ENCODE measurements around the gene KIF6. TPM values are rescaled to one million over a fixed set of nuclear protein-coding genes. Genes with fewer than 3 reads are reported as not detected.

Gene KIF6
- total RNA-seq, 1 donor from 2014 or later = 2.0 TPM

DNA sequence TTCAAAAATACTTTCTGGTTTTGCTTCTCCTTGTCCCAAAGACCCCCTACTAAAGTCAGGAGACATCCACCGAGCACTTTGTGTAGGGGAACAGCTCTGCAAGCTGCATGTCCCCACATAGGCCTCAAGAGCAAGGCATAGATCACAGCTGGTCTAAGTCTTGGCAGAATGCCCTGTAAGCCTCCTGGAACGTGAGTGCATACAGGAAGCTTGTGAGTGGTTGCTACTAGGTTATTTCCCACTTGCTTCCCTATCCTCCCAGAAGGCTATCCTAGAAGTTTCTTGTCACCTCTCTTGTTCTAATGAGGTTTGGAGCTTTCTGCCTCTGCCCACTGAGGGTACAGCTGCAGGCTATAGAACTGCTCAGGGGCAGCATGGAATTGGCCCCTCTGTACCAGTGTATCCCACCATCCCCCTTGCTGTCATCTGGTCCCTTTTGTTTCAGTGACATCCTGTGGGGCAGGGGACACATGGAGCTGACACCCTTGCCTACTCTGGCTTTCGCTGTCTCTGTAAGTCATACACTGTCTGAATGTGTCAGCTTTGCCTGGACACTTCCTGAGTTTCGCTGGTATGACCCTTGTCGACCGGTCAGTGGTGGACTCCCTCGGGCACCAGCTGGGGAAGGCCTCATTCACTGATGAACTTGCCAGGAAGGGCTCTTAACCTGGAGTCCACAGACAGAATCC, 367.1 kb downstream of the KIF6 start:
- no peaks in the 10 kb centered on the region for H3K9me3 ChIP-seq (ENCODE audit: insufficient read depth, low read depth, low read length)
- H3K79me2 ChIP-seq (ENCODE audit: insufficient read depth, low read length) = no peaks in the 10 kb centered on the region
- no peak overlapping the region for H3K4me2 ChIP-seq (ENCODE audit: low read length)
- Mint-ChIP-seq H3K36me3 (ENCODE audit: low read depth, unreplicated experiment) (no peaks in the 10 kb centered on the region), H3K9me3 (ENCODE audit: unreplicated experiment) (no peaks in the 10 kb centered on the region), H3K4me3 (ENCODE audit: unreplicated experiment) (no peak overlapping the region), H3K27ac (ENCODE audit: unreplicated experiment) (no peak overlapping the region), H3K4me1 (ENCODE audit: low read depth, unreplicated experiment) (peaks cover 6% of the 10 kb centered on the region), H3K27me3 (ENCODE audit: low read depth, unreplicated experiment) (peaks cover 12% of the 10 kb centered on the region)
- H3K4me3 ChIP-seq (ENCODE audit: insufficient read depth, low read depth, low read length) = no peak overlapping the region
- H3K36me3 ChIP-seq (ENCODE audit: insufficient read depth, low read length) = no peaks in the 10 kb centered on the region
- no peaks in the 10 kb centered on the region for H3K27me3 ChIP-seq (ENCODE audit: insufficient read depth, low read length)
- peak; percentile 39 for DNase-seq (ENCODE audit: low read depth)
- H4K20me1 ChIP-seq (ENCODE audit: insufficient read depth, low read length) = no peaks in the 10 kb centered on the region
- no peak overlapping the region for H3K9ac ChIP-seq (ENCODE audit: low read length)
- TF ChIP-seq EZH2 (IDR thresholded peaks at IDR 0.05; ENCODE audit: insufficient read depth, low read length) = no peak
- no peak overlapping the region for H2AFZ ChIP-seq (ENCODE audit: low read depth, low read length)
- no peak overlapping the region for H3K27ac ChIP-seq (ENCODE audit: low read depth, low read length)
- peaks cover 3% of the 10 kb centered on the region for H3K4me1 ChIP-seq (ENCODE audit: insufficient read depth, low read length)
- FAIRE-seq = no peak

DNA sequence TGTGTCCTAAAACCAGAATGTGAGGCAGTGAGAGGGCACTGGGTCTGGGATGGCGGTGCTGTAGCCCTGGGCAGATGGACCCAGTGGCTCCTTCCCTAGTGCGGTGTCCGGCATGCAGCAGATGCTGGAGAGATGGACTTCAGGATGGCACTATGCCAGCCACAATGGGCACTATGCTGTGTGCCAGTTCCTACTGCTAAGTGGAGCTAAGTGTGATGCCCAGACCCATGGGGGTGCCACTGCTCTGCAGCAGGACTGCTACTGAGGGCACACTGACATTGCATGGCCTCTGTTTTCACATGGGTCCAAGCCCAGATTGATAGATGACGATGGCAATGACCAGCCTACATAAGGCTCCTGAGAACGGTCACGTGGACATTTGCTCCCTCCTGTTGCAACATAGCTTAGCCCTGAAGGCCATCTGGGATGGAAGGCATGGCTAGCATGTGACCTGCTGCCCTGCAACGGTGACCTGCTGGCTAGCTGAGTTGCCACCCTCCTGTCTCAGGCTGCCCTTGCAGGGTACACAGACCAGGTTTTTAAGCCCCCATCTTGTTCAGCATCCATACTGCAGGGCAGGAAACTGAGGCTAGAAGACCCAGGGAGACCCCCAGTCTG, 371.4 kb downstream of the KIF6 start:
- Mint-ChIP-seq H3K4me1 (ENCODE audit: low read depth, unreplicated experiment) (peaks cover 6% of the 10 kb centered on the region), H3K4me3 (ENCODE audit: unreplicated experiment) (no peak overlapping the region), H3K9me3 (ENCODE audit: unreplicated experiment) (no peaks in the 10 kb centered on the region), H3K27ac (ENCODE audit: unreplicated experiment) (no peak overlapping the region), H3K27me3 (ENCODE audit: low read depth, unreplicated experiment) (peaks cover 17% of the 10 kb centered on the region), H3K36me3 (ENCODE audit: low read depth, unreplicated experiment) (no peaks in the 10 kb centered on the region)
- DNase-seq (ENCODE audit: low read depth) (no peak), FAIRE-seq (no peak)
- Histone ChIP-seq H3K4me3 (ENCODE audit: insufficient read depth, low read depth, low read length) (no peak overlapping the region), H3K36me3 (ENCODE audit: insufficient read depth, low read length) (no peaks in the 10 kb centered on the region), H4K20me1 (ENCODE audit: insufficient read depth, low read length) (no peaks in the 10 kb centered on the region), H3K27me3 (ENCODE audit: insufficient read depth, low read length) (no peaks in the 10 kb centered on the region), H3K9me3 (ENCODE audit: insufficient read depth, low read depth, low read length) (no peaks in the 10 kb centered on the region), H3K27ac (ENCODE audit: low read depth, low read length) (no peak overlapping the region), H2AFZ (ENCODE audit: low read depth, low read length) (no peak overlapping the region), H3K4me2 (ENCODE audit: low read length) (no peak overlapping the region), H3K9ac (ENCODE audit: low read length) (no peak overlapping the region), H3K79me2 (ENCODE audit: insufficient read depth, low read length) (no peaks in the 10 kb centered on the region), H3K4me1 (ENCODE audit: insufficient read depth, low read length) (no peaks in the 10 kb centered on the region)
- TF ChIP-seq, protein P1, sequence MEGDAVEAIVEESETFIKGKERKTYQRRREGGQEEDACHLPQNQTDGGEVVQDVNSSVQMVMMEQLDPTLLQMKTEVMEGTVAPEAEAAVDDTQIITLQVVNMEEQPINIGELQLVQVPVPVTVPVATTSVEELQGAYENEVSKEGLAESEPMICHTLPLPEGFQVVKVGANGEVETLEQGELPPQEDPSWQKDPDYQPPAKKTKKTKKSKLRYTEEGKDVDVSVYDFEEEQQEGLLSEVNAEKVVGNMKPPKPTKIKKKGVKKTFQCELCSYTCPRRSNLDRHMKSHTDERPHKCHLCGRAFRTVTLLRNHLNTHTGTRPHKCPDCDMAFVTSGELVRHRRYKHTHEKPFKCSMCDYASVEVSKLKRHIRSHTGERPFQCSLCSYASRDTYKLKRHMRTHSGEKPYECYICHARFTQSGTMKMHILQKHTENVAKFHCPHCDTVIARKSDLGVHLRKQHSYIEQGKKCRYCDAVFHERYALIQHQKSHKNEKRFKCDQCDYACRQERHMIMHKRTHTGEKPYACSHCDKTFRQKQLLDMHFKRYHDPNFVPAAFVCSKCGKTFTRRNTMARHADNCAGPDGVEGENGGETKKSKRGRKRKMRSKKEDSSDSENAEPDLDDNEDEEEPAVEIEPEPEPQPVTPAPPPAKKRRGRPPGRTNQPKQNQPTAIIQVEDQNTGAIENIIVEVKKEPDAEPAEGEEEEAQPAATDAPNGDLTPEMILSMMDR (IDR thresholded peaks at IDR 0.05; ENCODE audit: insufficient read depth, low read depth, low read length) = no peak
- no peak for TF ChIP-seq EZH2 (IDR thresholded peaks at IDR 0.05; ENCODE audit: insufficient read depth, low read length)

DNA sequence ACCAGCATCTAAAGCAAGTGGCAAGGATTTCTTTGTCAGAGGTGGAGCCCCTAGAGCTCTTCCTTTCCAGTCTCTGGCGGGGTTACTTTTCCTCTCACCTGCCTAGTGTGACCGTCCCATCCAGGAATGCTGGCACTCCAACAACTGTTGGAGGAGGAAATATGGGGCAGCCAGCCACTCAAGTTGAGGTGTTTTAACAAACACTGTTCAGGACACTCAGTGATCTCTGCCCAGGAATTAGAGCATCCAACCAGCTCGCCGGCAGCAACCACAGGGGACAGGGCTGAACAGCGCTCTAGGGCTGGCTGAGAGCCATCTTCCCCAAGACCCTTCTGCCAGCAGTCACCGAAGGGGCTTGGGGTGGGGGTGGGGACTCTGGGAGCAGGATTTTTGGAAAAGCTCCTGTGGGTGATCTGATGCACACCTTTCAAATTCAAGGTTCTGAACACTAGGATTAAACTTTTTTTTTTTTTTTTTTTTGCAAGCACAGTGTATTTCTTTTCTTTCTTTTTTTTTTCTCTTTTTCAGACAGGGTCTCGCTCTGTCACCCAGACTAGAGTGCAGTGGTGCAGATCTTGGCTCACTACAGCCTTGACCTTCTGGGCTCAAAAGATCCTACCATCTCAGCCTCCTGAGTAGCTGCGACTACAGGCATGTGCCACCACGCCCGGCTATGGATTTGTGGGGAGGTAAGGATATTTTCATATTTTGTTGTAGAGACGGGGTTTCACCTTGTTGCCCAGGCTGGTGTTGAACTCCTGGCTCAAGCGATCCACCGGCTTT, 374.3 kb downstream of the KIF6 start:
- DNase-seq (ENCODE audit: low read depth) = no peak
- H3K27ac Mint-ChIP-seq (ENCODE audit: unreplicated experiment) = no peak overlapping the region

More for the DNA sequence above, 374.3 kb downstream of the KIF6 start:
- Mint-ChIP-seq H3K4me1 (ENCODE audit: low read depth, unreplicated experiment) (no peaks in the 10 kb centered on the region), H3K4me3 (ENCODE audit: unreplicated experiment) (no peak overlapping the region), H3K36me3 (ENCODE audit: low read depth, unreplicated experiment) (no peaks in the 10 kb centered on the region), H3K27me3 (ENCODE audit: low read depth, unreplicated experiment) (peaks cover 23% of the 10 kb centered on the region), H3K9me3 (ENCODE audit: unreplicated experiment) (no peaks in the 10 kb centered on the region)
- FAIRE-seq = no peak
- Histone ChIP-seq H3K4me2 (ENCODE audit: low read length) (no peak overlapping the region), H3K79me2 (ENCODE audit: insufficient read depth, low read length) (no peaks in the 10 kb centered on the region), H3K36me3 (ENCODE audit: insufficient read depth, low read length) (no peaks in the 10 kb centered on the region), H3K27ac (ENCODE audit: low read depth, low read length) (no peak overlapping the region), H3K9me3 (ENCODE audit: insufficient read depth, low read depth, low read length) (no peaks in the 10 kb centered on the region), H3K9ac (ENCODE audit: low read length) (no peak overlapping the region), H3K4me3 (ENCODE audit: insufficient read depth, low read depth, low read length) (no peak overlapping the region), H3K27me3 (ENCODE audit: insufficient read depth, low read length) (no peaks in the 10 kb centered on the region), H2AFZ (ENCODE audit: low read depth, low read length) (no peak overlapping the region), H4K20me1 (ENCODE audit: insufficient read depth, low read length) (no peaks in the 10 kb centered on the region), H3K4me1 (ENCODE audit: insufficient read depth, low read length) (no peaks in the 10 kb centered on the region)
- TF ChIP-seq, protein P1 (IDR thresholded peaks at IDR 0.05; ENCODE audit: insufficient read depth, low read depth, low read length) = no peak
- TF ChIP-seq EZH2 (IDR thresholded peaks at IDR 0.05; ENCODE audit: insufficient read depth, low read length) = no peak
